GM13976 (cell line): ENCODE data around the gene KPNA1.

ENCODE experiments used
- DNase-seq: peaks from one replicate; pipeline ENCODE4 v3.0.0; 2012; ENCODE audit warnings: low spot score
- CTCF ChIP-seq: IDR thresholded peaks from 2 replicates; pipeline ENCODE4 v1.5.1; 2012; ENCODE audit warnings: borderline replicate concordance, mild to moderate bottlenecking; ENCODE audit not compliant: insufficient read depth; ENCODE audit errors: extremely low read depth, missing control alignments, control extremely low read depth
- in situ Hi-C: fragments of 300-500 bp; cut with MboI; formaldehyde crosslinking; loops from one replicate; pipeline ENCODE4 v1.12.0; 2022; ENCODE audit warnings: low sequenced_read_pairs, mixed read lengths, inconsistent platforms; ENCODE audit not compliant: unreplicated experiment

The KPNA1 gene

GRCh38 chr3:122546151-122546550 lies 31.4 kb upstream of the KPNA1 start:
- in situ Hi-C loops: no loop called here
- TF ChIP-seq CTCF: no peak
- no peak for DNase-seq

GRCh38 chr3:122538956-122539490 lies 24.3 kb upstream of the KPNA1 start:
- in situ Hi-C loops: no loop called here
- DNase-seq: no peak
- no peak for TF ChIP-seq CTCF

- in situ Hi-C loops: no loop called here
- TF ChIP-seq CTCF: no peak
- no peak for DNase-seq
These were observed 21.9 kb upstream of the KPNA1 start for GRCh38 chr3:122536632-122537001.

GRCh38 chr3:122535964-122536631 lies 21.4 kb upstream of the KPNA1 start:
- DNase-seq: no peak
- TF ChIP-seq CTCF: no peak
- in situ Hi-C loops: no loop called here

GRCh38 chr3:122533931-122534334 lies 19.2 kb upstream of the KPNA1 start:
- in situ Hi-C loops: no loop called here
- no peak for TF ChIP-seq CTCF
- peak; percentile 81 for DNase-seq

- no peak for TF ChIP-seq CTCF
- in situ Hi-C loops: no loop called here
- no peak for DNase-seq
These were observed 18.7 kb upstream of the KPNA1 start for GRCh38 chr3:122533480-122533879.
